Mesendoderm (in vitro differentiated cells): ENCODE measurements around the gene TANC2. TPM values are rescaled to one million over a fixed set of nuclear protein-coding genes. Genes with fewer than 3 reads are reported as not detected.

Source experiments
- DNase-seq: peaks from one replicate; pipeline ENCODE4 v3.0.0; 2013
- H2AK5ac ChIP-seq: 2 replicates; pipeline ENCODE4 v1.6.1; 2013; ENCODE audit warnings: low read length, inconsistent platforms
- H2BK120ac ChIP-seq: 2 replicates; pipeline ENCODE4 v1.6.1; 2013; ENCODE audit warnings: low read depth, mild to moderate bottlenecking, low read length, moderate library complexity, mixed read lengths
- H2BK15ac ChIP-seq: replicated peaks from 2 replicates; pipeline ENCODE4 v1.6.1; 2013; ENCODE audit warnings: low read depth, mild to moderate bottlenecking, moderate library complexity
- H2BK5ac ChIP-seq: 2 replicates; pipeline ENCODE4 v1.6.1; 2013; ENCODE audit warnings: low read length, inconsistent platforms
- H3K18ac ChIP-seq: 2 replicates; pipeline ENCODE4 v1.6.1; 2013; ENCODE audit warnings: mild to moderate bottlenecking, low read length, mixed read lengths
- H3K23ac ChIP-seq: one replicate; pipeline ENCODE4 v1.6.1; 2013; ENCODE audit warnings: low read length
- H3K27ac ChIP-seq: 2 replicates; pipeline ENCODE4 v1.5.1; 2013; ENCODE audit warnings: low read depth, mild to moderate bottlenecking, inconsistent platforms, low read length, moderate library complexity
- H3K27me3 ChIP-seq: 2 replicates; pipeline ENCODE4 v1.6.1; 2013; ENCODE audit warnings: low read length, control low read depth, mild to moderate bottlenecking, inconsistent platforms; ENCODE audit not compliant: insufficient read depth, poor library complexity
- H3K36me3 ChIP-seq: 2 replicates; pipeline ENCODE4 v1.6.1; 2013; ENCODE audit warnings: low read length, inconsistent platforms; ENCODE audit not compliant: control insufficient read depth, insufficient read depth
- H3K4ac ChIP-seq: one replicate; pipeline ENCODE4 v1.6.1; 2013; ENCODE audit warnings: low read depth, mild to moderate bottlenecking, low read length, moderate library complexity
- H3K4me1 ChIP-seq: 2 replicates; pipeline ENCODE4 v1.6.1; 2013; ENCODE audit warnings: low read depth, low read length, inconsistent platforms; ENCODE audit not compliant: control insufficient read depth
- H3K4me2 ChIP-seq: 2 replicates; pipeline ENCODE4 v1.6.1; 2013; ENCODE audit warnings: low read length
- H3K4me3 ChIP-seq: 2 replicates; pipeline ENCODE4 v1.5.1; 2013; ENCODE audit warnings: mild to moderate bottlenecking, low read length
- H3K56ac ChIP-seq: one replicate; pipeline ENCODE4 v1.6.1; 2013; ENCODE audit warnings: low read length
- H3K79me1 ChIP-seq: 2 replicates; pipeline ENCODE4 v1.6.1; 2013; ENCODE audit warnings: low read length, inconsistent platforms
- H3K79me2 ChIP-seq: 2 replicates; pipeline ENCODE4 v1.6.1; 2013; ENCODE audit warnings: mild to moderate bottlenecking, low read length; ENCODE audit not compliant: control insufficient read depth, insufficient read depth
- H3K9ac ChIP-seq: 2 replicates; pipeline ENCODE4 v1.6.1; 2013; ENCODE audit warnings: low read length, inconsistent platforms
- H4K5ac ChIP-seq: one replicate; pipeline ENCODE4 v1.6.1; 2013; ENCODE audit warnings: low read length
- H4K8ac ChIP-seq: one replicate; pipeline ENCODE4 v1.6.1; 2013; ENCODE audit warnings: low read depth, mild to moderate bottlenecking, control low read depth, low read length, moderate library complexity
- WGBS: extraction: QIAGEN DNeasy Blood & Tissue Kit; methylation state at CpG from one replicate; pipeline ENCODE4 v1.1.7; 2013; ENCODE audit warnings: low lambda C conversion rate, missing lambda C conversion rate; ENCODE audit not compliant: insufficient coverage; ENCODE audit errors: extremely low coverage; 5-methylcytosine and 5-hydroxymethylcytosine counted together
- small RNA-seq: library from polyadenylated mRNA; stranded (forward); fragments of <200 nt; extraction: miRNeasy Mini kit (QIAGEN cat#:217004); gene quantifications from one replicate; pipeline ENCODE3, GENCODE V24; 2013; ENCODE audit not compliant: insufficient read depth

The TANC2 gene

DNA sequence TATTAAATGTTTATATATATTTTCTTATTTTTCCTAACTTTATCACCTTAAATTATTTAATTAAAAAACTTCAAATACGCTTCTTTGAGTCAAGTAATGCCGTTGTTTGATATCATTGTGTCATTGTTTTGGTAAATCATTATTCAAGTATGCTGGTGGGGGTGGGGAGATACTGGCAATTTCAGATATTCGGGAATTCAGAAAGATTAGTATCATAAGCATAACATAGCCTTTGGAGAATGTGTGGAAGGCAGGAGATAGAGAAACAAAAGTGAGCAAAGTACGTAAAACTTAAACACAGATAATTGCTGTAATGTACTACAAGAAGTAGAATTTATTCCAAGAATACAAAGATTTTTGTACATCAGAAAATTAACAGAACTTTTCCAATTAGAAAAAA is 49.8 kb downstream of the TANC2 start:
- H3K23ac ChIP-seq = no peak overlapping the region
- no peak overlapping the region for H2AK5ac ChIP-seq
- no peaks in the 10 kb centered on the region for H3K27me3 ChIP-seq
- no peaks in the 10 kb centered on the region for H3K79me1 ChIP-seq
- no peak overlapping the region for H3K18ac ChIP-seq
- 100% methylated on average over 1 of the region's 4 CpGs for WGBS
- H3K4me1 ChIP-seq = no peaks in the 10 kb centered on the region
- no peak overlapping the region for H3K9ac ChIP-seq
- H3K4ac ChIP-seq = no peak overlapping the region
- H2BK15ac ChIP-seq = no peak overlapping the region
- no peak overlapping the region for H2BK5ac ChIP-seq
- H3K4me3 ChIP-seq = no peak overlapping the region
- H4K5ac ChIP-seq = no peak overlapping the region
- H3K79me2 ChIP-seq = no peaks in the 10 kb centered on the region
- no peaks in the 10 kb centered on the region for H3K36me3 ChIP-seq
- no peak for DNase-seq
- no peak overlapping the region for H3K27ac ChIP-seq
- no peak overlapping the region for H3K4me2 ChIP-seq
- H3K56ac ChIP-seq = no peak overlapping the region
- no peak overlapping the region for H2BK120ac ChIP-seq
- H4K8ac ChIP-seq = no peak overlapping the region

Small RNA genes lying within 50 kb of the gene (small RNA-seq; reads per million reads assigned to genes)
- not detected for gene MIR633
